Loucy (cell line): ENCODE measurements around the gene FOSL1.

Experiments used
- H2AFZ ChIP-seq: fragments of 200-600 bp; sonication (generic); 2 replicates; pipeline ENCODE4 v1.6.0; 2016; ENCODE audit warnings: antibody characterized with exemption, mild to moderate bottlenecking, low read length, moderate library complexity
- H3F3A ChIP-seq: fragments of 200-600 bp; 2 replicates; pipeline ENCODE4 v1.6.0; 2016; ENCODE audit warnings: antibody characterized with exemption, low read depth, mild to moderate bottlenecking
- H3K27me3 ChIP-seq: fragments of 200-600 bp; sonication (generic); 2 replicates; pipeline ENCODE4 v1.6.1; 2014; ENCODE audit warnings: low read length, mild to moderate bottlenecking; ENCODE audit not compliant: insufficient read depth, poor library complexity, severe bottlenecking
- H3K36me3 ChIP-seq: fragments of 200-600 bp; sonication (generic); 2 replicates; pipeline ENCODE4 v1.6.1; 2016; ENCODE audit warnings: low read length; ENCODE audit not compliant: insufficient read depth
- H3K4me1 ChIP-seq: fragments of 200-600 bp; sonication (generic); 2 replicates; pipeline ENCODE4 v1.5.1; 2014; ENCODE audit warnings: low read length, mild to moderate bottlenecking; ENCODE audit not compliant: insufficient read depth, poor library complexity, severe bottlenecking
- H3K4me2 ChIP-seq: fragments of 200-600 bp; sonication (generic); 2 replicates; pipeline ENCODE4 v1.6.0; 2014; ENCODE audit warnings: antibody characterized with exemption, low read length, low read depth, mild to moderate bottlenecking; ENCODE audit not compliant: poor library complexity, severe bottlenecking
- H3K4me3 ChIP-seq: fragments of 200-600 bp; sonication (generic); 2 replicates; pipeline ENCODE4 v1.5.1; 2014; ENCODE audit warnings: low read length, mild to moderate bottlenecking, mixed read lengths; ENCODE audit not compliant: poor library complexity, severe bottlenecking
- H3K79me2 ChIP-seq: fragments of 200-600 bp; sonication (generic); 2 replicates; pipeline ENCODE4 v1.6.1; 2014; ENCODE audit warnings: low read length; ENCODE audit not compliant: insufficient read depth
- H3K9ac ChIP-seq: fragments of 200-600 bp; sonication (generic); 2 replicates; pipeline ENCODE4 v1.6.0; 2014; ENCODE audit warnings: mild to moderate bottlenecking, low read depth, low read length, moderate library complexity; ENCODE audit not compliant: poor library complexity, severe bottlenecking
- H3K9me2 ChIP-seq: fragments of 200-600 bp; sonication (generic); replicated peaks from 2 replicates; pipeline ENCODE4 v1.6.1; 2016; ENCODE audit warnings: low read depth, low read length, mixed read lengths
- H3K9me3 ChIP-seq: fragments of 200-600 bp; sonication (generic); 2 replicates; pipeline ENCODE4 v1.6.1; 2014; ENCODE audit warnings: mild to moderate bottlenecking, antibody characterized with exemption, low read length, low read depth; ENCODE audit not compliant: insufficient read depth
- H4K20me1 ChIP-seq: fragments of 200-600 bp; sonication (generic); 2 replicates; pipeline ENCODE4 v1.6.0; 2014; ENCODE audit warnings: antibody characterized with exemption, low read length, mild to moderate bottlenecking; ENCODE audit not compliant: insufficient read depth, poor library complexity, severe bottlenecking
- CTCF ChIP-seq: fragments of 200-600 bp; sonication (generic); conservative IDR thresholded peaks from 2 replicates; pipeline ENCODE4 v1.5.1; 2014; ENCODE audit warnings: mild to moderate bottlenecking, antibody characterized with exemption, low read length
- EZH2phosphoT487 ChIP-seq: fragments of 200-600 bp; IDR thresholded peaks from 2 replicates; pipeline ENCODE4 v1.6.1; 2018; ENCODE audit warnings: antibody characterized with exemption, mild to moderate bottlenecking, moderate library complexity, borderline replicate concordance

FOSL1 gene

GRCh38 chr11:65899356-65900124 lies 648 bp downstream of the FOSL1 start:
- H3K9me2 ChIP-seq, result no peaks in the 10 kb centered on the region
- H4K20me1 ChIP-seq, result no peaks in the 10 kb centered on the region
- no peaks in the 10 kb centered on the region for H3F3A ChIP-seq
- no peaks in the 10 kb centered on the region for H3K36me3 ChIP-seq
- peaks cover 7% of the 10 kb centered on the region for H3K4me1 ChIP-seq
- H2AFZ ChIP-seq, result no peak overlapping the region
- no peak overlapping the region for H3K9ac ChIP-seq
- no peaks in the 10 kb centered on the region for H3K79me2 ChIP-seq
- TF ChIP-seq EZH2phosphoT487, result no peak
- TF ChIP-seq CTCF, result no peak
- H3K9me3 ChIP-seq, result no peaks in the 10 kb centered on the region
- peak overlapping the region; percentile 69 for H3K4me2 ChIP-seq
- H3K27me3 ChIP-seq, result no peaks in the 10 kb centered on the region
- peak overlapping the region; percentile 57 for H3K4me3 ChIP-seq

- H3F3A ChIP-seq, result 0 out of 2 replicates have a peak, but pooled peaks cover 3% of the 10 kb centered on the region
- TF ChIP-seq EZH2phosphoT487 (no peak), CTCF (no peak)
Measured at GRCh38 chr11:65898656-65899355, 1.4 kb downstream of the FOSL1 start.

GRCh38 chr11:65897020-65897471 lies 3.1 kb downstream of the FOSL1 start:
- TF ChIP-seq EZH2phosphoT487, result no peak
- TF ChIP-seq CTCF, result no peak
- H3K4me3 ChIP-seq, result no peak overlapping the region
- H3K9me3 ChIP-seq, result no peaks in the 10 kb centered on the region
- H3K36me3 ChIP-seq, result no peaks in the 10 kb centered on the region
- H4K20me1 ChIP-seq, result peaks cover 8% of the 10 kb centered on the region
- no peak overlapping the region for H3K9ac ChIP-seq
- H3K4me1 ChIP-seq, result peaks cover 22% of the 10 kb centered on the region
- no peaks in the 10 kb centered on the region for H3K9me2 ChIP-seq
- peaks cover 12% of the 10 kb centered on the region; the same call in 1 of the 2 replicates for H3K79me2 ChIP-seq
- no peaks in the 10 kb centered on the region for H3K27me3 ChIP-seq
- peaks cover 3% of the 10 kb centered on the region; the same call in 1 of the 2 replicates for H3F3A ChIP-seq
- H3K4me2 ChIP-seq, result no peak overlapping the region
- no peak overlapping the region for H2AFZ ChIP-seq

More at GRCh38 chr11:65898656-65899355, 1.4 kb downstream of the FOSL1 start:
- H3K9ac ChIP-seq, result no peak overlapping the region
- H3K4me3 ChIP-seq, result no peak overlapping the region
- no peak overlapping the region for H2AFZ ChIP-seq
- H3K27me3 ChIP-seq, result no peaks in the 10 kb centered on the region
- H3K9me2 ChIP-seq, result no peaks in the 10 kb centered on the region
- H3K4me1 ChIP-seq, result peaks cover 11% of the 10 kb centered on the region
- no peaks in the 10 kb centered on the region for H3K9me3 ChIP-seq
- no peaks in the 10 kb centered on the region for H3K79me2 ChIP-seq
- no peaks in the 10 kb centered on the region for H3K36me3 ChIP-seq
- no peak overlapping the region for H3K4me2 ChIP-seq
- no peaks in the 10 kb centered on the region for H4K20me1 ChIP-seq
